Right lobe of liver (tissue), 4 donors: ENCODE data around the gene METTL23.

Experiments
- CTCF ChIP-seq, 4 donors: fragments of 200-600 bp in 3 of 4; fragments of 450-650 bp in 1 of 4; IDR thresholded peaks; one replicate each; pipeline versions ENCODE4 v1.5.1 to v1.8.0; 2016 to 2022; ENCODE audit warnings: antibody characterized with exemption in 4 of 4, mild to moderate bottlenecking in 2 of 4
- POLR2A ChIP-seq: fragments of 450-650 bp; IDR thresholded peaks from one replicate; pipeline ENCODE4 v1.6.1; 2017; ENCODE audit warnings: antibody characterized with exemption, mild to moderate bottlenecking
- donor health status: DM: no; HTN: no; CAD: no.
- donor health status: DM: no; HTN: no; CAD: no.
- donor health status: DM: no; HTN: yes; CAD: no.

GRCh38 chr17:76700270-76700616, 26.4 kb upstream of the METTL23 start:
- TF ChIP-seq CTCF (IDR thresholded peaks at IDR 0.05) (no peak), POLR2A (no peak)
